MG63 (cell line): ENCODE results near the gene CRYBA4. TPM values are rescaled to one million over a fixed set of nuclear protein-coding genes. Genes with fewer than 3 reads are reported as not detected.

Source experiments
- DNase-seq: peaks from one replicate; pipeline ENCODE4 v3.0.0-alpha.2; 2020
- H3K27me3 ChIP-seq: fragments of 250-450 bp; sonication (Bioruptor Pico); 2 replicates; pipeline ENCODE4 v1.5.1; 2020; ENCODE audit warnings: mild to moderate bottlenecking, moderate library complexity
- H3K36me3 ChIP-seq: fragments of 250-450 bp; sonication (Bioruptor Pico); 2 replicates; pipeline ENCODE4 v1.5.1; 2020; ENCODE audit warnings: mild to moderate bottlenecking, moderate library complexity
- H3K4me3 ChIP-seq: fragments of 250-450 bp; sonication (Bioruptor Pico); 2 replicates; pipeline ENCODE4 v1.5.1; 2020; ENCODE audit warnings: mild to moderate bottlenecking, moderate library complexity
- H3K9me3 ChIP-seq: fragments of 250-450 bp; sonication (Bioruptor Pico); 2 replicates; pipeline ENCODE4 v1.5.1; 2020; ENCODE audit warnings: mild to moderate bottlenecking, moderate library complexity
- total RNA-seq: library from RNA; depleted of rRNA; stranded (reverse); fragments of >200 nt; shearing (Covaris generic); gene quantifications from 2 replicates; pipeline ENCODE4 v1.2.3, GENCODE V29; 2014; ENCODE audit warnings: low replicate concordance; rRNA removed

CRYBA4 gene
- total RNA-seq, result not detected in 2 replicates

DNA sequence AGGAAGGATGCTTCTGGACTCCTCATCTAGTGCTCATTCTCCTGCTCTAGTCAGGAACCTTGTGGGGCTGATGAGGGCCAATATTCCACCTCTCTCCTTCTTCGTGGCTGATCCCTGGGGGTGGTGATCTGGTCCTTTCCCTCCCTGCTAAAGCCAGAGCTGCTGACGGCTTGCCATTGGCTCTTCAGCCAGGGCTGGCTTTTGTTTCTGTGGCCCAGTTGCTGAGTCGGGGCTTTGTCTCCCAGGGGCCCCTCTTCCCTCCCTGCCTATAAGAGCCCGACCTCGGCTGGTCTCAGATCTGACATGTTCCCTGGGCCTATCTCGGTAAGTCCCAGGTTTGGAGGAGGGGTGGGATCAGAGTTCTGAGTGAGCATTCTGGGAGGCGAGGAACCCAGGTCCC lies at the start of gene CRYBA4:
CRYBA4 (plus strand) TSS at position 301 of the 400 bp plus-strand sequence. CDS start 634 bp downstream, outside the sequence.
- Histone ChIP-seq H3K36me3 (no peaks in the 10 kb centered on the region), H3K4me3 (no peak within 1 kb of the TSS), H3K27me3 (no peaks in the 10 kb centered on the region), H3K9me3 (no peaks in the 10 kb centered on the region)
- no peak for DNase-seq

DNA sequence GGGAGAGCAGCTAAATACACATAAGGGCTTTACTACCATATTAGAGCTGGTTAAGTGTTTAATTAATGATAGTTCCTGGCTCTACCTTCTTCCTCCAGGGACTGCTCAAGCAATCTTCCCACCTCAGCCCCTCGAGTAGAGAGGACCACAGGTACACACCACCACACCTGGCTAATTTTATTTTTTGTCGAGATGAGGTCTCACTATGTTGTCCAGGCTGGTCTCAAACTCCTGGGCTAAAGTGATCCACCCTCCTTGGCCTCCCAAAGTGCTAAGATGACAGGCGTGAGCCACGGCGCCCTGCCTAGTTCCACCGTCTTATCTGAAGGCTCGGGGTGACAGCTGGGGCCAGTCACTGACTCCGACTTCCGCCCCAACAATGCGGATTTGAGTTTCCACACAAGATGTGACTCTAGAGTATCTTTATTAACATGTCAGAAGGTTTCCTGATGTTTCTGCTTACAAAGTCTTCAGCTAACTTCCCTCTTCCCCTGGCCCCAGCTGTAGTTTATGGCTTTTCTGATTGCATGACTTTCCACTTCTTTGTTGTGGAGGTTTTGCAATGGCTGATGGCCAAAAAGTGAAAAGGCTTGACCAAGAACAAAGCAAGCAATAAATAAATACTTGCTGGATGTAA lies 48.6 kb upstream of the CRYBA4 start:
- Histone ChIP-seq H3K9me3 (no peaks in the 10 kb centered on the region), H3K27me3 (no peaks in the 10 kb centered on the region)
- DNase-seq, result no peak

GRCh38 chr22:26574001-26574723 lies 47.6 kb upstream of the CRYBA4 start:
- Histone ChIP-seq H3K9me3 (no peaks in the 10 kb centered on the region), H3K36me3 (no peaks in the 10 kb centered on the region), H3K27me3 (no peaks in the 10 kb centered on the region), H3K4me3 (no peak overlapping the region)
- no peak for DNase-seq

More for the DNA sequence above, 48.6 kb upstream of the CRYBA4 start:
- Histone ChIP-seq H3K4me3 (no peak overlapping the region), H3K36me3 (no peaks in the 10 kb centered on the region)

- DNase-seq, result no peak
- Histone ChIP-seq H3K36me3 (no peaks in the 10 kb centered on the region), H3K9me3 (no peaks in the 10 kb centered on the region), H3K27me3 (no peaks in the 10 kb centered on the region), H3K4me3 (no peak overlapping the region)
Measured at GRCh38 chr22:26576026-26576680, 45.6 kb upstream of the CRYBA4 start.

GRCh38 chr22:26577081-26577480 lies 44.7 kb upstream of the CRYBA4 start:
- DNase-seq, result no peak
- Histone ChIP-seq H3K27me3 (no peaks in the 10 kb centered on the region), H3K4me3 (no peak overlapping the region), H3K36me3 (0 out of 2 replicates have a peak, but pooled peaks cover 2% of the 10 kb centered on the region), H3K9me3 (no peaks in the 10 kb centered on the region)

DNA sequence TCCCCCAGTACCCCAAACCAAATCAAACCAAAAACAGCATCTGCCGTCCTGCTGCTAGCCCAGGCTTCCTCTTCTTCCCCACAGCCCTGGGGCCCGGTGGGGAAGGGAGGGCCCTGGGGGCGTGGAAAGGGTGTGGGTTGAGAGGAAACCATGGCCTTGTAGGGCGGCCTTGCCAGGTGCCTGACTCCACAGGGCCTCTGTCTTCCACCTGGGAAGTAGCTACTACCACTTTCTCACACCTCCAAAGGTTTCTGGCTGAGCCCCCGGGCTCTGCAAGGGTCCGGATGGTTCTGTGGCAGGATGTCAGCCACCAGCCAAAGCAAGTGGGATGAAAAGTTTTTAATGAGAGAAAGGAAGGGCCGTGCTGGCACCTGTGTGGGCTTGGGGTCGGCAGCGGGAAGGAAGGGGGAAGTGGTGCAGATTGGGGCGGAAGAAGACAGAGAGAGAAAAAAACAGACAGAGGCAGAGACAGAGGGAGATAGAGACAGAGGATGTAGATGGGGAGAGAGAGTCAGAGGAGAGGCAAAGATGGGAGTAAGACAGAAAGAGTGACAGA lies 42.4 kb upstream of the CRYBA4 start:
- no peaks in the 10 kb centered on the region for H3K27me3 ChIP-seq
- no peak for DNase-seq
- no peak overlapping the region for H3K4me3 ChIP-seq
- H3K9me3 ChIP-seq, result no peaks in the 10 kb centered on the region
- peaks cover 10% of the 10 kb centered on the region for H3K36me3 ChIP-seq

DNA sequence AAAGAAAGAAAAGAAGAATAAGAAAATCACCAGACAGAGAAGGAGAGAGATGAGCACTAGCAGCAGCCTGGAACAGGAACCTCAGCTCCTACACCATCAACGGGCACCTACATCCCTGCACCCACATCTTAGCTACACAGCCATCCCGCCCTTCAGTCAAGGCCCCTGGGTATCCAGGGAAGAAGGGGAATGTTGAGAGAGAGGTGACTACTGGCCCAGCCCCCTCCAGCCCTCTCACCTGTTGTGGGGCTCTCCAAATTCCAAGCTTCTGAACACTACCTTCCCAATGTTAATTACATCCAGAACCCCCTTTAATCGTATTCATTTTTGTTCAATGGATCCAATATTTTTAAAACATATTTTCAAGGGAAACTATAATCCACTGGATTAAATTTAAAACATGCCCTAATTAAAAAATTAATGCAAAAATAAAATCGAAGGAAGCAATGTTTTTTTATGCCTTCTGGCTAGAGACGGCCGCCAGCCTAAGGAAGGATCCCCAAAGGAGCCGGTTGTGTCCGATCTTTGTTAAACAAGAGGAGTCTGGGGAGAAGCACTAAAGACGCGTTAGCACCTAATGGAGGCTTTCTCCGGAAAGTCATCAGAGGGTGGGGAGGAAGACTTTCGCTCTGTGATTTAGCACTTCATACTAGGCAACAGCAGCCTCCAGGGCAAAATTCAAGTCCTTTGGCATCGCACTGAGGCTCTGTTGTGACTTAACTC lies 41.4 kb upstream of the CRYBA4 start:
- Histone ChIP-seq H3K36me3 (peaks cover 10% of the 10 kb centered on the region), H3K27me3 (no peaks in the 10 kb centered on the region), H3K9me3 (no peaks in the 10 kb centered on the region), H3K4me3 (no peak overlapping the region)
- DNase-seq, result no peak

GRCh38 chr22:26581026-26581425 lies 40.7 kb upstream of the CRYBA4 start:
- DNase-seq, result no peak
- Histone ChIP-seq H3K4me3 (no peak overlapping the region), H3K27me3 (no peaks in the 10 kb centered on the region), H3K36me3 (peaks cover 10% of the 10 kb centered on the region), H3K9me3 (no peaks in the 10 kb centered on the region)

- Histone ChIP-seq H3K27me3 (no peaks in the 10 kb centered on the region), H3K4me3 (no peak overlapping the region), H3K36me3 (peaks cover 10% of the 10 kb centered on the region), H3K9me3 (no peaks in the 10 kb centered on the region)
- no peak for DNase-seq
Measured at GRCh38 chr22:26581633-26582168, 40.1 kb upstream of the CRYBA4 start.

- H3K4me3 ChIP-seq, result no peak overlapping the region
- no peaks in the 10 kb centered on the region for H3K9me3 ChIP-seq
- no peak for DNase-seq
- peaks cover 10% of the 10 kb centered on the region for H3K36me3 ChIP-seq
- H3K27me3 ChIP-seq, result no peaks in the 10 kb centered on the region
Measured at GRCh38 chr22:26584010-26584409, 37.8 kb upstream of the CRYBA4 start.

GRCh38 chr22:26585104-26585790 lies 36.5 kb upstream of the CRYBA4 start:
- H3K36me3 ChIP-seq, result peaks cover 10% of the 10 kb centered on the region
- DNase-seq, result peak; percentile 96
- H3K9me3 ChIP-seq, result no peaks in the 10 kb centered on the region
- no peak overlapping the region for H3K4me3 ChIP-seq
- no peaks in the 10 kb centered on the region for H3K27me3 ChIP-seq

GRCh38 chr22:26586556-26587325 lies 35.0 kb upstream of the CRYBA4 start:
- Histone ChIP-seq H3K27me3 (no peaks in the 10 kb centered on the region), H3K36me3 (peaks cover 7% of the 10 kb centered on the region), H3K4me3 (no peak overlapping the region), H3K9me3 (no peaks in the 10 kb centered on the region)
- DNase-seq, result no peak

- peaks cover 3% of the 10 kb centered on the region; the same call in 1 of the 2 replicates for H3K36me3 ChIP-seq
- H3K9me3 ChIP-seq, result no peaks in the 10 kb centered on the region
- no peaks in the 10 kb centered on the region for H3K27me3 ChIP-seq
- no peak overlapping the region for H3K4me3 ChIP-seq
- no peak for DNase-seq
Measured at GRCh38 chr22:26587991-26588613, 33.7 kb upstream of the CRYBA4 start.

DNA sequence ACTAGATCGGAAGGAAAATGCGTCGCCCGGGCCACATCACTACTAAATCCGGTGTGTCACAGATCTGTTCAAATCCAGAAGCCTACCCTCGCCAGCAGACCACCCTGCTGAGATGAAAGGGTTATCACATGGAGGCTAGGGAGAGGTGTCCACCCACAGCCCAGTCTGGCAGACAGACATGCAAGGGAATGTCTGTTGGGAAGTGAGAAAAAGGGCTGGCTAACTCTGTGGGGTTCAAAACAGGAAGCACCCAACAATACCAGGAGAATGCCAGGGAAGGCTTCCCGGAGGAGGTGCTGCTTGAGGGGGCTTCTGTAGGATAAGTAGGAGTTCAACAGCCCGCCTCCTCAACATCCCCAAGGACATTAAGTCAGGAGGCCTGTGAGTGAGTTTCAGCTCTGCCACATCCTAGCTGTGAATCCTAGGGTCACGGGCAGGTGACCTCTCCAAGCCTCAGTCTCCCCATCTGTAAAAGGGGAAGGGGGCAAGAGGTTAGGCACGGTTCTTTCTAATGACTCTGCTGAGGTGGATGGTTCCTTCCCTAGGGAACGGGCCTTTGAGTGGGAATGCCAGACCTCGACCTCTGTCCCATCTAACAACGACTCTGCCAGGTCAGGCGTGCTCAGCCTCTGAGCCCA lies 32.9 kb upstream of the CRYBA4 start:
- Histone ChIP-seq H3K27me3 (no peaks in the 10 kb centered on the region), H3K9me3 (no peaks in the 10 kb centered on the region), H3K4me3 (peak overlapping the region; percentile 81), H3K36me3 (peaks cover 2% of the 10 kb centered on the region; the same call in 1 of the 2 replicates)
- no peak for DNase-seq
